OCI-LY7 (cell line): ENCODE results near the gene TECR. TPM values are rescaled to one million over a fixed set of nuclear protein-coding genes. Genes with fewer than 3 reads are reported as not detected.

Source experiments
- BruUV-seq: library from RNA; stranded (reverse); fragments of 400-500 nt; replicated peaks from 2 replicates; lab custom pipeline; 2021; lab: Mats Ljungman, UMichigan
- CTCF ChIA-PET: fragments of 300-600 bp; sonication (Branson Sonifier 250); formaldehyde crosslinking; loops from one replicate; lab custom pipeline; 2022; ENCODE audit warnings: antibody characterized with exemption; ENCODE audit not compliant: unreplicated experiment; lab: Charles Lee
- POLR2A ChIA-PET: fragments of 300-600 bp; sonication (Branson Sonifier 250); formaldehyde crosslinking; loops from one replicate; lab custom pipeline; 2022; ENCODE audit warnings: antibody characterized with exemption; lab: Charles Lee
- DNase-seq: peaks from one replicate; pipeline ENCODE4 v3.0.0-alpha.2; 2015; ENCODE audit warnings: low spot score
- H2AFZ ChIP-seq: fragments of 200-600 bp; sonication (generic), shearing (Covaris generic); 2 replicates; pipeline ENCODE4 v1.6.1; 2014; ENCODE audit warnings: mild to moderate bottlenecking, antibody characterized with exemption, low read length, moderate library complexity
- H3K27ac ChIP-seq: fragments of 200-600 bp; sonication (generic); 2 replicates; pipeline ENCODE4 v1.5.1; 2014; ENCODE audit warnings: mixed run types, low read depth, mild to moderate bottlenecking, moderate library complexity, low read length, inconsistent platforms; ENCODE audit not compliant: poor library complexity, severe bottlenecking
- H3K36me3 ChIP-seq: fragments of 200-600 bp; sonication (generic); 2 replicates; pipeline ENCODE4 v1.6.1; 2014; ENCODE audit warnings: mild to moderate bottlenecking, antibody characterized with exemption, low read length, moderate library complexity, mixed read lengths; ENCODE audit not compliant: insufficient read depth
- H3K4me1 ChIP-seq: fragments of 200-600 bp; sonication (generic); 2 replicates; pipeline ENCODE4 v1.5.1; 2014; ENCODE audit warnings: mild to moderate bottlenecking, low read length; ENCODE audit not compliant: insufficient read depth, poor library complexity, severe bottlenecking
- H3K4me2 ChIP-seq: fragments of 200-600 bp; sonication (generic); 2 replicates; pipeline ENCODE4 v1.6.1; 2014; ENCODE audit warnings: mild to moderate bottlenecking, low read length
- H3K4me3 ChIP-seq: fragments of 200-600 bp; sonication (generic); 2 replicates; pipeline ENCODE4 v1.5.1; 2014; ENCODE audit warnings: mild to moderate bottlenecking, low read depth, low read length; ENCODE audit not compliant: poor library complexity, severe bottlenecking
- H3K79me2 ChIP-seq: fragments of 200-600 bp; sonication (generic); 2 replicates; pipeline ENCODE4 v1.6.1; 2016; ENCODE audit warnings: low read depth, mild to moderate bottlenecking, low read length, moderate library complexity, mixed read lengths; ENCODE audit not compliant: insufficient read depth
- H3K9me2 ChIP-seq: fragments of 200-600 bp; sonication (generic); 2 replicates; pipeline ENCODE4 v1.6.1; 2016; ENCODE audit warnings: mild to moderate bottlenecking, low read length, mixed read lengths; ENCODE audit not compliant: insufficient read depth
- H3K9me3 ChIP-seq: fragments of 200-600 bp; sonication (generic); 2 replicates; pipeline ENCODE4 v1.6.1; 2014; ENCODE audit warnings: mild to moderate bottlenecking, mixed run types, low read length, mixed read lengths
- H4K20me1 ChIP-seq: fragments of 200-600 bp; sonication (generic); 2 replicates; pipeline ENCODE4 v1.6.1; 2014; ENCODE audit warnings: mild to moderate bottlenecking, antibody characterized with exemption, low read length, moderate library complexity, mixed read lengths; ENCODE audit not compliant: insufficient read depth
- EZH2phosphoT487 ChIP-seq: fragments of 200-600 bp; sonication (generic); IDR thresholded peaks from 2 replicates; pipeline ENCODE4 v1.6.1; 2018; ENCODE audit warnings: low read depth, borderline replicate concordance, mild to moderate bottlenecking, mixed run types, antibody characterized with exemption, low read length, moderate library complexity, mixed read lengths
- intact Hi-C: fragments of 100-400 bp; cut with micrococcal nuclease; formaldehyde crosslinking; loops from one replicate; pipeline ENCODE4 v1.10.0; 2022; ENCODE audit not compliant: unreplicated experiment
- total RNA-seq, 2 experiments: library from RNA; depleted of rRNA in 1 of 2; stranded (reverse); fragments of >200 nt in 1 of 2; shearing (Covaris generic) in 1 of 2; gene quantifications; 2 replicates each; pipeline ENCODE4 v1.2.3, GENCODE V29; 2014 to 2022
- TF ChIP-seq, protein P1 (sequence below): fragments of 200-600 bp; sonication (generic); conservative IDR thresholded peaks from 2 replicates; pipeline ENCODE4 v1.5.1; 2014; ENCODE audit warnings: mild to moderate bottlenecking, antibody characterized with exemption, low read length, moderate library complexity, mixed read lengths

TECR gene
- total RNA-seq, 2 experiments from 2014 or later = 81.4 to 128 TPM

DNA sequence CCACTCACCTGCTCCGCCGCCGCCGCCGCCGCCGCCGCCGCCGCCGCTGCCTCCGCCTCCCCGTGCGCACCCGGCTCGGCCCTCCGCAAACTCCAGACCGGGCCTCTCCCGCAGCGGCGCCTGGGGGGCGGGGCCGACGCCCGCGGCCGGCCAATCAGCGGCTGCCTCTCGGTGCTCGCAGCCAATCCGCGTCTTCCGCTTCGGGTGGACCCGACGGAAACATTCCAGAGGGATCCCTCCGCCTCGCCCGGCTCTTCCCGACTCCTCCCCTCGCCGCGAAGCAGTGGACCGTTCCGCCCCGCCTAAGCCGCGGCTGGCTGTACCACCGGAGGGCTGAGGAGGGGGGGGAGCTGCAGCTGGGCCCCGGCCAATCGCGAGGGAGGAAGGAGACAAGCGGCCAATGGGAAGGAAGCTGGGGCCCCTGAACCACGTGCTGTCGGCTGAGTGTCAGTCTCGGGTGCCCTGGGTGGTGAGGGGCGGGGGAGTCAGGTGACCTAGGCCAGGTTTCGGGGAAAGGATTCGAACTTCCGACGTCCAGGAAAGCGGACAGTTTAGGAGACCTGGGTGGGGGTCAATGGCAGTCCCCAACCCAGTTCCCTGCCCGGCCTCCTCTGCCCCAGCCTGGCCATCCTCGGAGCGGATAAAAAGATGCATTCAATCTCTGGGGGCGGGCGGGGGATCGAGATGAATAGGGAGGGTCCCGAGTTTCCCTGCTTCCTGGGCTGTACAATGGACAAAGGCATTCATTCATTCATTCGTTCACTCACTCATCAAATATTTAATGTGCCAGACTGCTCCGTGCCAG, 33.2 kb upstream of the TECR start, which contains the start of gene GIPC1:
GIPC1 (minus strand) TSS at position 99 of the 805 bp plus-strand sequence. CDS start 13,151 bp downstream, outside the sequence.
- no peaks in the 10 kb centered on the region for H3K9me3 ChIP-seq
- H4K20me1 ChIP-seq = no peaks in the 10 kb centered on the region
- H2AFZ ChIP-seq = peak within 1 kb of the TSS; percentile 58
- DNase-seq = peak; percentile 85
- POLR2A ChIA-PET = interaction anchor here (0.9 to 2.3 kb wide), 5 partner anchors 8 to 22 kb away, joined by 3 to 10 read pairs (median 3); partner anchors contain the start of gene DNAJB1
- H3K36me3 ChIP-seq = no peaks in the 10 kb centered on the region
- H3K79me2 ChIP-seq = no peaks in the 10 kb centered on the region
- no TSS peak for BruUV-seq
- H3K4me1 ChIP-seq = peaks cover 19% of the 10 kb centered on the region
- TF ChIP-seq EZH2phosphoT487 = no peak
- TF ChIP-seq, protein P1, sequence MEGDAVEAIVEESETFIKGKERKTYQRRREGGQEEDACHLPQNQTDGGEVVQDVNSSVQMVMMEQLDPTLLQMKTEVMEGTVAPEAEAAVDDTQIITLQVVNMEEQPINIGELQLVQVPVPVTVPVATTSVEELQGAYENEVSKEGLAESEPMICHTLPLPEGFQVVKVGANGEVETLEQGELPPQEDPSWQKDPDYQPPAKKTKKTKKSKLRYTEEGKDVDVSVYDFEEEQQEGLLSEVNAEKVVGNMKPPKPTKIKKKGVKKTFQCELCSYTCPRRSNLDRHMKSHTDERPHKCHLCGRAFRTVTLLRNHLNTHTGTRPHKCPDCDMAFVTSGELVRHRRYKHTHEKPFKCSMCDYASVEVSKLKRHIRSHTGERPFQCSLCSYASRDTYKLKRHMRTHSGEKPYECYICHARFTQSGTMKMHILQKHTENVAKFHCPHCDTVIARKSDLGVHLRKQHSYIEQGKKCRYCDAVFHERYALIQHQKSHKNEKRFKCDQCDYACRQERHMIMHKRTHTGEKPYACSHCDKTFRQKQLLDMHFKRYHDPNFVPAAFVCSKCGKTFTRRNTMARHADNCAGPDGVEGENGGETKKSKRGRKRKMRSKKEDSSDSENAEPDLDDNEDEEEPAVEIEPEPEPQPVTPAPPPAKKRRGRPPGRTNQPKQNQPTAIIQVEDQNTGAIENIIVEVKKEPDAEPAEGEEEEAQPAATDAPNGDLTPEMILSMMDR = no peak
- H3K4me2 ChIP-seq = peak within 1 kb of the TSS; percentile 100
- CTCF ChIA-PET = no interaction called here
- no peaks in the 10 kb centered on the region for H3K9me2 ChIP-seq
- peak within 1 kb of the TSS; percentile 72 for H3K4me3 ChIP-seq
- intact Hi-C loops = no loop called here
- H3K27ac ChIP-seq = no peak within 1 kb of the TSS

DNA sequence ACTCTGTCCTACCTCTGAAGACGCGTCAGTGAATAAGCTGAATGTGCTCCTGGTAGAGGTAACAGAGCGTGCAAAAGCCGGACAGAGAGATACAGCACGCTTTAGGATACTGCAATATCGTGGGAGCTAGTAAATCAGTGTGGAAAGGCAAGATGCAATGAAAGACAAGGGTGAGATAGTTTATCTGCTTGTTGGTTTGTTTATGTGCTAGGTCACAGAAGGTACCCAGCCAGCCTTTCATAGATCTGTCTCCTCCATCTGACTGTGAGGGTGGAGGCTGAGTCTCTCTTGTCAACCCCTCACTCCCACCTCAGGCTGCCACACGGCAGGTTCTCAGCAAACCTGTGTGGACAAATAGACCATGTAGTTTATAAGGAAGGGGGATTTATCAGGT, 32.6 kb upstream of the TECR start:
- Histone ChIP-seq H3K4me1 (peaks cover 19% of the 10 kb centered on the region), H3K4me3 (peak overlapping the region; percentile 72), H2AFZ (peak overlapping the region; percentile 58; the same call in 1 of the 2 replicates), H3K79me2 (no peaks in the 10 kb centered on the region), H3K9me3 (no peaks in the 10 kb centered on the region), H4K20me1 (no peaks in the 10 kb centered on the region), H3K9me2 (no peaks in the 10 kb centered on the region), H3K36me3 (no peaks in the 10 kb centered on the region), H3K4me2 (peak overlapping the region; percentile 100), H3K27ac (no peak overlapping the region)
- intact Hi-C loops = no loop called here
- ChIA-PET POLR2A (interaction anchor here (2.3 kb wide), 1 partner anchor 10 kb away, joined by 10 read pairs; no protein-coding TSS in a partner anchor), CTCF (no interaction called here)
- TF ChIP-seq, protein P1 = no peak
- no peak for TF ChIP-seq EZH2phosphoT487
- no TSS peak for BruUV-seq
- DNase-seq = no peak
